HepG2 (cell line): ENCODE data around the gene USP36. TPM values are rescaled to one million over a fixed set of nuclear protein-coding genes. Genes with fewer than 3 reads are reported as not detected.

ENCODE experiments used
- ATAC-seq: fragments of 200-7000 bp; cut with Tn5 transposase; 3 replicates; pipeline ENCODE4 v1.9.1; 2020; ENCODE audit warnings: mild to moderate bottlenecking, moderate library complexity
- BruUV-seq: library from RNA; stranded (reverse); fragments of 400-500 nt; replicated peaks from 2 replicates; lab custom pipeline; 2021; lab: Mats Ljungman, UMichigan
- CTCF ChIA-PET: fragments of 300-600 bp; formaldehyde crosslinking; extraction: SDS; loops from one replicate; lab custom pipeline; 2021; ENCODE audit warnings: low total read pairs, inconsistent platforms, low intra/inter-chr PET ratio; lab: Yijun Ruan, JAX
- POLR2A ChIA-PET: fragments of 350-600 bp; sonication (Branson Sonifier 250); formaldehyde crosslinking; loops from one replicate; lab custom pipeline; 2020; ENCODE audit warnings: antibody characterized with exemption, inconsistent platforms; lab: Yijun Ruan, JAX
- DNase-seq: peaks from one replicate; pipeline ENCODE4 v3.0.0-alpha.2; 2015; ENCODE audit warnings: low spot score
- FAIRE-seq: peaks from 3 replicates; lab custom pipeline; 2011; peaks lifted over from hg19 to GRCh38; lab: Jason Lieb, UNC
- H2AFZ ChIP-seq: one replicate; pipeline ENCODE4 v1.6.1; 2011; ENCODE audit warnings: low read length, inconsistent platforms
- H3K27ac ChIP-seq: fragments of 300-600 bp; 3 replicates; pipeline ENCODE4 v1.8.0; 2011; ENCODE audit warnings: mixed run types, mild to moderate bottlenecking, mixed read lengths, low read length, inconsistent platforms; ENCODE audit not compliant: insufficient read depth; ENCODE audit errors: extremely low read length
- H3K27me3 ChIP-seq, 2 experiments: fragments of 200-600 bp in 1 of 2; 2 replicates in 1 of 2; 3 replicates in 1 of 2; pipeline versions ENCODE4 v1.6.0 to v1.8.0; 2011; ENCODE audit warnings: low read length in 2 of 2, mild to moderate bottlenecking in 2 of 2, moderate library complexity in 2 of 2, inconsistent platforms in 1 of 2; ENCODE audit not compliant: insufficient read depth in 2 of 2, control insufficient read depth in 1 of 2
- H3K36me3 ChIP-seq, 2 experiments: fragments of 200-600 bp in 1 of 2; replicated peaks in 1 of 2; 2 replicates in 1 of 2; 3 replicates in 1 of 2; pipeline versions ENCODE4 v1.5.1 to v1.8.0; 2011; ENCODE audit warnings: low read length in 2 of 2, inconsistent platforms in 1 of 2; ENCODE audit not compliant: insufficient read depth in 2 of 2, control insufficient read depth in 1 of 2
- H3K4me1 ChIP-seq: 2 replicates; pipeline ENCODE4 v1.5.1; 2012; ENCODE audit warnings: low read length, inconsistent platforms; ENCODE audit not compliant: insufficient read depth
- H3K4me2 ChIP-seq: 2 replicates; pipeline ENCODE4 v1.6.0; 2011; ENCODE audit warnings: low read depth, low read length, inconsistent platforms
- H3K4me3 ChIP-seq, 3 experiments: fragments of 200-600 bp in 1 of 3; sonication (generic), shearing (Covaris generic) in 1 of 3; replicated peaks in 1 of 3; 2 replicates each; pipeline ENCODE4 v1.5.1; 2011 to 2016; ENCODE audit warnings: low read length in 3 of 3, inconsistent platforms in 2 of 3, low read depth in 2 of 3, mild to moderate bottlenecking in 2 of 3, control low read depth in 1 of 3, mixed read lengths in 1 of 3; ENCODE audit not compliant: insufficient read depth in 1 of 3
- H3K79me2 ChIP-seq: one replicate; pipeline ENCODE4 v1.6.1; 2011; ENCODE audit warnings: low read length, inconsistent platforms; ENCODE audit not compliant: insufficient read depth
- H3K9ac ChIP-seq: 2 replicates; pipeline ENCODE4 v1.6.0; 2011; ENCODE audit warnings: mild to moderate bottlenecking, low read depth, low read length, inconsistent platforms; ENCODE audit not compliant: insufficient read depth
- H3K9me3 ChIP-seq: 2 replicates; pipeline ENCODE4 v1.5.1; 2012; ENCODE audit warnings: mild to moderate bottlenecking, low read length
- H4K20me1 ChIP-seq: 2 replicates; pipeline ENCODE4 v1.6.0; 2011; ENCODE audit warnings: inconsistent platforms, mild to moderate bottlenecking, low read length, moderate library complexity; ENCODE audit not compliant: insufficient read depth
- CHCHD3 ChIP-seq: sonication (generic); formaldehyde crosslinking; IDR thresholded peaks from 2 replicates; pipeline ENCODE4 v1.8.0; 2022; ENCODE audit warnings: mild to moderate bottlenecking, missing genetic modification reagents, moderate library complexity
- DNMT1 ChIP-seq: sonication (generic); formaldehyde crosslinking; IDR thresholded peaks from 2 replicates; pipeline ENCODE4 v1.5.1; 2020; ENCODE audit warnings: mild to moderate bottlenecking, missing genetic modification reagents
- DPF2 ChIP-seq: sonication (generic); formaldehyde crosslinking; IDR thresholded peaks from 2 replicates; pipeline ENCODE4 v1.4.0; 2020; ENCODE audit warnings: mild to moderate bottlenecking, low read depth, missing genetic modification reagents, borderline replicate concordance
- FOXM1 ChIP-seq: sonication (generic); formaldehyde crosslinking; IDR thresholded peaks from 2 replicates; pipeline ENCODE4 v1.5.0; 2020; ENCODE audit warnings: missing genetic modification reagents
- RAD21 ChIP-seq: fragments of 450-650 bp; formaldehyde crosslinking; IDR thresholded peaks from 2 replicates; pipeline ENCODE4 v1.5.0; 2020; ENCODE audit warnings: mild to moderate bottlenecking
- RARG ChIP-seq: sonication (generic); formaldehyde crosslinking; IDR thresholded peaks from 2 replicates; pipeline ENCODE4 v1.4.0; 2020; ENCODE audit warnings: low read depth, mild to moderate bottlenecking, missing genetic modification reagents
- RNF2 ChIP-seq: fragments of 450-650 bp; conservative IDR thresholded peaks from 2 replicates; pipeline ENCODE4 v1.6.1; 2016; ENCODE audit warnings: low read depth
- THYN1 ChIP-seq: sonication (generic); formaldehyde crosslinking; IDR thresholded peaks from 2 replicates; pipeline ENCODE4 v1.8.1; 2023; ENCODE audit warnings: low read depth, mild to moderate bottlenecking, moderate library complexity, missing genetic modification reagents, borderline replicate concordance
- ZFYVE20 ChIP-seq: sonication (generic); formaldehyde crosslinking; IDR thresholded peaks from 2 replicates; pipeline ENCODE4 v1.8.0; 2023; ENCODE audit warnings: low read depth, mild to moderate bottlenecking, moderate library complexity, missing genetic modification reagents, borderline replicate concordance
- ZNF383 ChIP-seq: sonication (generic); formaldehyde crosslinking; IDR thresholded peaks from 2 replicates; pipeline ENCODE4 v1.4.0; 2020; ENCODE audit warnings: missing genetic modification reagents, mild to moderate bottlenecking, borderline replicate concordance
- ZNF775 ChIP-seq: sonication (generic); formaldehyde crosslinking; IDR thresholded peaks from 2 replicates; pipeline ENCODE4 v1.4.0; 2020; ENCODE audit warnings: missing genetic modification reagents, mild to moderate bottlenecking, moderate library complexity, borderline replicate concordance
- ZSCAN12 ChIP-seq: sonication (generic); formaldehyde crosslinking; IDR thresholded peaks from 2 replicates; pipeline ENCODE4 v1.9.0; 2021; ENCODE audit warnings: mild to moderate bottlenecking, missing genetic modification reagents
- ZSCAN20 ChIP-seq: sonication (generic); formaldehyde crosslinking; IDR thresholded peaks from 2 replicates; pipeline ENCODE4 v1.4.0; 2020; ENCODE audit warnings: missing genetic modification reagents, mild to moderate bottlenecking, borderline replicate concordance
- WGBS: methylation state at CpG from one replicate; pipeline ENCODE4 v1.1.6; 2017; ENCODE audit warnings: low lambda C conversion rate; 5-methylcytosine and 5-hydroxymethylcytosine counted together
- in situ Hi-C: cut with HindIII; loops from 2 replicates; pipeline ENCODE4 v1.10.0; 2017; ENCODE audit warnings: low pct_unique_long_range_greater_than_20kb; ENCODE audit not compliant: extremely low pct_ligation_motif_present
- intact Hi-C: fragments of 100-400 bp; cut with micrococcal nuclease; formaldehyde crosslinking; loops from one replicate; pipeline ENCODE4 v1.10.0; 2022; ENCODE audit not compliant: unreplicated experiment
- polyA plus RNA-seq, 8 experiments: library from polyadenylated mRNA; depleted of rRNA in 3 of 8; stranded (reverse) in 7 of 8; unstranded in 1 of 8; fragments of >200 nt; fragmentation: Illumina TruSeq in 4 of 8; extraction: Trizol in 4 of 8; gene quantifications; 2 replicates each; pipeline versions ENCODE4 v1.2.1 to v1.2.3, GENCODE V29; 2011 to 2016; ENCODE audit warnings: low read depth in 4 of 8, missing spikeins in 1 of 8, mixed read lengths in 1 of 8; ENCODE audit not compliant: insufficient read depth in 1 of 8
- total RNA-seq, 5 experiments: library from RNA; depleted of rRNA; stranded (reverse); fragments of >200 nt; fragmentation: Illumina TruSeq; extraction: Trizol; gene quantifications; 2 replicates each; pipeline ENCODE4 v1.2.3, GENCODE V29; 2016; ENCODE audit warnings: low read depth in 1 of 5
- TF ChIP-seq, protein P1 (sequence below): sonication (generic); formaldehyde crosslinking; IDR thresholded peaks from 2 replicates; pipeline ENCODE4 v1.8.1; 2023; ENCODE audit warnings: missing genetic modification reagents, mild to moderate bottlenecking, borderline replicate concordance
- TF ChIP-seq, protein P2 (sequence below): sonication (generic); formaldehyde crosslinking; IDR thresholded peaks from 2 replicates; pipeline ENCODE4 v1.4.0; 2020; ENCODE audit warnings: missing genetic modification reagents
- TF ChIP-seq, protein P3 (sequence below): sonication (generic); formaldehyde crosslinking; IDR thresholded peaks from 2 replicates; pipeline ENCODE4 v1.9.0; 2021; ENCODE audit warnings: missing genetic modification reagents, borderline replicate concordance
- TF ChIP-seq, protein P4 (sequence below): sonication (generic); formaldehyde crosslinking; IDR thresholded peaks from 2 replicates; pipeline ENCODE4 v1.4.0; 2020; ENCODE audit warnings: mild to moderate bottlenecking, low read depth, missing genetic modification reagents

The USP36 gene
- total and polyA plus RNA-seq, 2 of the 13 experiments (the other 11 are each of a cell fraction or from before 2014, with no cell fraction given), result 29.6 to 45.9 TPM

DNA sequence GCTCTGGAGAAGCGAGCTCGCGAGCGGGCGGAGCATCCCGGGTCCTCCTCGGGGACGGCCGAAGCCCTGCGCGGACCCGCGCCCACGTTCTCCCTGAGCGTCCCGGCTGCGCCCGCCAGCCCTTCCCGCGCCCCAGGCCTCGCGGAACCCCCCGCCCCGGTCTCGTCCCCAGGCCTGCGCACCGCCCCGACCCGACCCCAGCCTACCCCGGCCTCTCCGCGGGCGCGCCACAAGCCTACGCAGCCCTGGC, 159 bp downstream of the USP36 start:
- peaks cover 19 to 24% of the 10 kb centered on the region in 2 experiments for H3K36me3 ChIP-seq
- no peak; the same call in 2 of the 3 replicates for ATAC-seq
- H3K27ac ChIP-seq, result peak overlapping the region; percentile 91
- DNase-seq, result no peak
- H3K79me2 ChIP-seq, result peaks cover 41% of the 10 kb centered on the region
- 5% methylated on average over 4 of the region's 35 CpGs for WGBS
- no peaks in the 10 kb centered on the region; a peak in 1 of 5 replicates for H3K27me3 ChIP-seq
- peaks cover 26% of the 10 kb centered on the region for H4K20me1 ChIP-seq
- H3K9me3 ChIP-seq, result no peaks in the 10 kb centered on the region
- BruUV-seq, result no TSS peak
- no peak for FAIRE-seq
- in situ Hi-C loops, result no loop called here
- H3K4me2 ChIP-seq, result peak overlapping the region; percentile 98
- intact Hi-C loops, result loop anchor here (5.0 kb wide), 1 partner anchor 698 kb away; no protein-coding TSS in a partner anchor
- peaks cover 60% of the 10 kb centered on the region for H3K4me1 ChIP-seq
- peak overlapping the region; percentile 97 for H3K9ac ChIP-seq
- peak overlapping the region; percentile 71 to 99 (median 82) for H3K4me3 ChIP-seq
- POLR2A ChIA-PET, result interaction anchor here (0.8 to 2.2 kb wide), 4 partner anchors 9 to 140 kb away, joined by 3 to 23 read pairs (median 4); partner anchors contain the start of gene LGALS3BP
- CTCF ChIA-PET, result no interaction called here
- no peak overlapping the region for H2AFZ ChIP-seq
- TF ChIP-seq CHCHD3 (CRISPR knock-in tag) (0 out of 2 replicates have a peak, but pooled peaks have one; percentile 25), THYN1 (CRISPR knock-in tag) (0 out of 2 replicates have a peak, but pooled peaks have one; percentile 80), DNMT1 (CRISPR knock-in tag) (no peak), ZNF383 (CRISPR knock-in tag) (peak; percentile 85; the same call in 1 of the 2 replicates), DPF2 (CRISPR knock-in tag) (no peak), RAD21 (CRISPR knock-in tag) (peak; percentile 7; the same call in 1 of the 2 replicates), RARG (peak; percentile 48; the same call in 1 of the 2 replicates), FOXM1 (CRISPR knock-in tag) (peak; percentile 16; the same call in 1 of the 2 replicates), ZFYVE20 (CRISPR knock-in tag) (peak; percentile 71), ZSCAN12 (peak; percentile 79; the same call in 1 of the 2 replicates), RNF2 (peak; percentile 80), ZNF775 (CRISPR knock-in tag) (0 out of 2 replicates have a peak, but pooled peaks have one; percentile 84), ZSCAN20 (CRISPR knock-in tag) (peak; percentile 64; the same call in 1 of the 2 replicates)
- TF ChIP-seq, protein P1, sequence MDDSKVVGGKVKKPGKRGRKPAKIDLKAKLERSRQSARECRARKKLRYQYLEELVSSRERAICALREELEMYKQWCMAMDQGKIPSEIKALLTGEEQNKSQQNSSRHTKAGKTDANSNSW (CRISPR knock-in tag), result peak; percentile 65; the same call in 1 of the 2 replicates
- TF ChIP-seq, protein P2, sequence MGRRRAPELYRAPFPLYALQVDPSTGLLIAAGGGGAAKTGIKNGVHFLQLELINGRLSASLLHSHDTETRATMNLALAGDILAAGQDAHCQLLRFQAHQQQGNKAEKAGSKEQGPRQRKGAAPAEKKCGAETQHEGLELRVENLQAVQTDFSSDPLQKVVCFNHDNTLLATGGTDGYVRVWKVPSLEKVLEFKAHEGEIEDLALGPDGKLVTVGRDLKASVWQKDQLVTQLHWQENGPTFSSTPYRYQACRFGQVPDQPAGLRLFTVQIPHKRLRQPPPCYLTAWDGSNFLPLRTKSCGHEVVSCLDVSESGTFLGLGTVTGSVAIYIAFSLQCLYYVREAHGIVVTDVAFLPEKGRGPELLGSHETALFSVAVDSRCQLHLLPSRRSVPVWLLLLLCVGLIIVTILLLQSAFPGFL (CRISPR knock-in tag), result peak; percentile 76; the same call in 1 of the 2 replicates
- TF ChIP-seq, protein P3, sequence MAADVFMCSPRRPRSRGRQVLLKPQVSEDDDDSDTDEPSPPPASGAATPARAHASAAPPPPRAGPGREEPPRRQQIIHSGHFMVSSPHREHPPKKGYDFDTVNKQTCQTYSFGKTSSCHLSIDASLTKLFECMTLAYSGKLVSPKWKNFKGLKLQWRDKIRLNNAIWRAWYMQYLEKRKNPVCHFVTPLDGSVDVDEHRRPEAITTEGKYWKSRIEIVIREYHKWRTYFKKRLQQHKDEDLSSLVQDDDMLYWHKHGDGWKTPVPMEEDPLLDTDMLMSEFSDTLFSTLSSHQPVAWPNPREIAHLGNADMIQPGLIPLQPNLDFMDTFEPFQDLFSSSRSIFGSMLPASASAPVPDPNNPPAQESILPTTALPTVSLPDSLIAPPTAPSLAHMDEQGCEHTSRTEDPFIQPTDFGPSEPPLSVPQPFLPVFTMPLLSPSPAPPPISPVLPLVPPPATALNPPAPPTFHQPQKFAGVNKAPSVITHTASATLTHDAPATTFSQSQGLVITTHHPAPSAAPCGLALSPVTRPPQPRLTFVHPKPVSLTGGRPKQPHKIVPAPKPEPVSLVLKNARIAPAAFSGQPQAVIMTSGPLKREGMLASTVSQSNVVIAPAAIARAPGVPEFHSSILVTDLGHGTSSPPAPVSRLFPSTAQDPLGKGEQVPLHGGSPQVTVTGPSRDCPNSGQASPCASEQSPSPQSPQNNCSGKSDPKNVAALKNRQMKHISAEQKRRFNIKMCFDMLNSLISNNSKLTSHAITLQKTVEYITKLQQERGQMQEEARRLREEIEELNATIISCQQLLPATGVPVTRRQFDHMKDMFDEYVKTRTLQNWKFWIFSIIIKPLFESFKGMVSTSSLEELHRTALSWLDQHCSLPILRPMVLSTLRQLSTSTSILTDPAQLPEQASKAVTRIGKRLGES (CRISPR knock-in tag), result peak; percentile 67; the same call in 1 of the 2 replicates
- TF ChIP-seq, protein P4, sequence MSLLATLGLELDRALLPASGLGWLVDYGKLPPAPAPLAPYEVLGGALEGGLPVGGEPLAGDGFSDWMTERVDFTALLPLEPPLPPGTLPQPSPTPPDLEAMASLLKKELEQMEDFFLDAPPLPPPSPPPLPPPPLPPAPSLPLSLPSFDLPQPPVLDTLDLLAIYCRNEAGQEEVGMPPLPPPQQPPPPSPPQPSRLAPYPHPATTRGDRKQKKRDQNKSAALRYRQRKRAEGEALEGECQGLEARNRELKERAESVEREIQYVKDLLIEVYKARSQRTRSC (CRISPR knock-in tag), result peak; percentile 59; the same call in 1 of the 2 replicates
